ENCODE data around the gene RPL27A. TPM values are rescaled to one million over a fixed set of nuclear protein-coding genes. Genes with fewer than 3 reads are reported as not detected.
"Not testable (repeated sequence)": the region's sequence is repeated elsewhere in the genome, so short reads cannot be mapped to it uniquely, and the experiment has no call there.

RPL27A gene
- total RNA-seq = 990 TPM

- DNase-seq = peak; percentile 96
Measured at GRCh38 chr11:8682303-8683114, at the start of gene RPL27A, which contains the start of gene TRIM66. RPL27A (plus strand) TSS chr11:8682792; CDS start chr11:8682814, 22 bp downstream. TRIM66 (minus strand) TSS chr11:8682665; CDS start chr11:8672274, 10,391 bp downstream.

- no peak for DNase-seq
Measured at GRCh38 chr11:8634498-8634897, 48.1 kb upstream of the RPL27A start.

- no peak for DNase-seq
Measured at GRCh38 chr11:8636127-8636526, 46.5 kb upstream of the RPL27A start.

GRCh38 chr11:8638300-8638699 is 44.3 kb upstream of the RPL27A start:
- no peak for DNase-seq

GRCh38 chr11:8639655-8640054 is 42.9 kb upstream of the RPL27A start:
- no peak for DNase-seq

GRCh38 chr11:8640267-8640906 is 42.2 kb upstream of the RPL27A start:
- DNase-seq = no peak

GRCh38 chr11:8641332-8641731 is 41.3 kb upstream of the RPL27A start:
- no peak for DNase-seq

- DNase-seq = peak; percentile 34
Measured at GRCh38 chr11:8642196-8642841, 40.3 kb upstream of the RPL27A start.

GRCh38 chr11:8646873-8647272 is 35.7 kb upstream of the RPL27A start:
- DNase-seq = no peak

GRCh38 chr11:8649361-8649760 is 33.2 kb upstream of the RPL27A start:
- DNase-seq = no peak

GRCh38 chr11:8650401-8650990 is 32.1 kb upstream of the RPL27A start:
- DNase-seq = peak; percentile 16

- no peak for DNase-seq
Measured at GRCh38 chr11:8652140-8652539, 30.5 kb upstream of the RPL27A start.

GRCh38 chr11:8654503-8654902 is 28.1 kb upstream of the RPL27A start:
- no peak for DNase-seq

- no peak for DNase-seq
Measured at GRCh38 chr11:8656291-8656690, 26.3 kb upstream of the RPL27A start.

- peak; percentile 43 for DNase-seq
Measured at GRCh38 chr11:8658321-8659057, 24.1 kb upstream of the RPL27A start.

- no peak for DNase-seq
Measured at GRCh38 chr11:8661001-8661795, 21.4 kb upstream of the RPL27A start.

- no peak for DNase-seq
Measured at GRCh38 chr11:8665222-8665621, 17.4 kb upstream of the RPL27A start.

GRCh38 chr11:8670081-8670480 is 12.5 kb upstream of the RPL27A start:
- not testable (repeated sequence) for DNase-seq

GRCh38 chr11:8671193-8671612 is 11.4 kb upstream of the RPL27A start:
- DNase-seq = peak; percentile 94

- DNase-seq = peak; percentile 88
Measured at GRCh38 chr11:8671651-8672062, 10.9 kb upstream of the RPL27A start.

GRCh38 chr11:8672346-8672745 is 10.2 kb upstream of the RPL27A start:
- DNase-seq = no peak
